ENCODE data around the gene HPRT1. TPM values are rescaled to one million over a fixed set of nuclear protein-coding genes. Genes with fewer than 3 reads are reported as not detected.

Gene HPRT1
- total RNA-seq, result 1 to 10 TPM; 3.2 to 9.1 (median 4.8) TPM

GRCh38 chrX:134460005-134460861 lies at the start of gene HPRT1:
Gene HPRT1 (plus strand): TSS chrX:134460165. CDS start chrX:134460312, 147 bp downstream.
- 2 to 34% methylated on average over 22 to 72 of the region's 85 CpGs for WGBS, 2 donors
- intact Hi-C loops (cut with DNase I; ENCODE audit: low total_unique reads), result no loop called here
- DNase-seq (ENCODE audit: low spot score in 2 of 2), result peak; percentile 57 to 93
- peak within 1 kb of the TSS; percentile 72 for H3K4me3 ChIP-seq (ENCODE audit: low read depth, poor library complexity, severe bottlenecking)
- no peak for TF ChIP-seq POLR2A (IDR thresholded peaks at IDR 0.05)
- TF ChIP-seq CTCF (IDR thresholded peaks at IDR 0.05), result no peak

- DNase-seq (ENCODE audit: low spot score in 2 of 2), result no peak
- intact Hi-C loops (cut with DNase I; ENCODE audit: low total_unique reads), result no loop called here
- H3K4me3 ChIP-seq (ENCODE audit: low read depth, poor library complexity, severe bottlenecking), result no peak overlapping the region
- WGBS, 2 donors, result 74 to 75% methylated on average over 5 of the region's 5 CpGs
- TF ChIP-seq POLR2A (IDR thresholded peaks at IDR 0.05), result no peak
- no peak for TF ChIP-seq CTCF (IDR thresholded peaks at IDR 0.05)
These were observed 43.9 kb upstream of the HPRT1 start for GRCh38 chrX:134416087-134416486.

GRCh38 chrX:134418317-134419113 lies 41.5 kb upstream of the HPRT1 start:
- no peak for DNase-seq (ENCODE audit: low spot score in 2 of 2)
- no peak overlapping the region for H3K4me3 ChIP-seq (ENCODE audit: low read depth, poor library complexity, severe bottlenecking)
- 81 to 94% methylated on average over 8 of the region's 8 CpGs for WGBS, 2 donors
- intact Hi-C loops (cut with DNase I; ENCODE audit: low total_unique reads), result no loop called here
- TF ChIP-seq POLR2A (IDR thresholded peaks at IDR 0.05), result no peak
- TF ChIP-seq CTCF (IDR thresholded peaks at IDR 0.05), result no peak

- TF ChIP-seq POLR2A (IDR thresholded peaks at IDR 0.05) (no peak), CTCF (IDR thresholded peaks at IDR 0.05) (no peak)
- WGBS, 2 donors, result 79 to 94% methylated on average over 6 of the region's 6 CpGs
These were observed 40.2 kb upstream of the HPRT1 start for GRCh38 chrX:134419784-134420183.

DNA sequence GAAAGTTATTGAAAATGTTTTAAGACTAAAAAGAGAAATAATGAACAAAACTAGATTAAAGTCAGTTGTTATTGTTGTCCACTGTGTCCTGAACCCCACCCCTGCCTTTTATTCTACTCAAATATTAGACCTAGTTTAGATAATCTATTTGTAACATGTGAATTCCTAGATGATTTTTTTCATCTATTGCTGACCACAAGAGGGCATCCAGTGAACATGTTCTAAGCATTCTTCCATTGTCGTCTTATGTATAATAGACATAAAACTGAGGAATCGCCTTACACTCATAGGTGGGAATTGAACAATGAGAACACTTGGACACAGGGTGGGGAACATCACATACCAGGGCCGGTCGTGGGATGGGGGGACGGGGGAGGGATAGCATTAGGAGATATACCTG lies 36.4 kb upstream of the HPRT1 start:
- WGBS, 2 donors, result 57 to 64% methylated on average over 5 of the region's 5 CpGs
- TF ChIP-seq POLR2A (IDR thresholded peaks at IDR 0.05) (no peak), CTCF (IDR thresholded peaks at IDR 0.05) (no peak)
- intact Hi-C loops (cut with DNase I; ENCODE audit: low total_unique reads), result no loop called here
- no peak for DNase-seq (ENCODE audit: low spot score in 2 of 2)
- H3K4me3 ChIP-seq (ENCODE audit: low read depth, poor library complexity, severe bottlenecking), result no peak overlapping the region

More at GRCh38 chrX:134419784-134420183, 40.2 kb upstream of the HPRT1 start:
- intact Hi-C loops (cut with DNase I; ENCODE audit: low total_unique reads), result no loop called here
- no peak overlapping the region for H3K4me3 ChIP-seq (ENCODE audit: low read depth, poor library complexity, severe bottlenecking)
- no peak for DNase-seq (ENCODE audit: low spot score in 2 of 2)

Measured in lower leg skin (tissue), 4 donors.